Measurements from ENCODE around the gene GIMAP8.

The GIMAP8 gene

GRCh38 chr7:150471886-150472285, 21.5 kb downstream of the GIMAP8 start:
- Histone ChIP-seq H3K4me1 (ENCODE audit: insufficient read depth, low read length, severe bottlenecking) (no peaks in the 10 kb centered on the region), H3K9me2 (ENCODE audit: low read depth, low read length) (no peaks in the 10 kb centered on the region), H4K20me1 (ENCODE audit: insufficient read depth, low read length) (no peaks in the 10 kb centered on the region), H3F3A (ENCODE audit: insufficient read depth, low read length) (no peaks in the 10 kb centered on the region), H3K36me3 (ENCODE audit: insufficient read depth, low read length) (no peaks in the 10 kb centered on the region), H3K9me3 (ENCODE audit: low read length) (no peaks in the 10 kb centered on the region), H3K27ac (ENCODE audit: low read depth, low read length, poor library complexity, severe bottlenecking) (no peak overlapping the region), H3K27me3 (ENCODE audit: insufficient read depth, low read length) (peaks cover 12% of the 10 kb centered on the region), H3K4me3 (ENCODE audit: low read depth, low read length, poor library complexity, severe bottlenecking) (no peak overlapping the region), H3K4me2 (ENCODE audit: low read length) (no peak overlapping the region), H2AFZ (ENCODE audit: low read length) (no peak overlapping the region), H3K9ac (ENCODE audit: low read length) (no peak overlapping the region), H3K79me2 (ENCODE audit: insufficient read depth, low read length) (no peaks in the 10 kb centered on the region)
- TF ChIP-seq EZH2 (IDR thresholded peaks at IDR 0.05; ENCODE audit: borderline replicate concordance, low read length) (no peak), CTCF (IDR thresholded peaks at IDR 0.05; ENCODE audit: low read length) (no peak)

GRCh38 chr7:150473902-150474301, 23.5 kb downstream of the GIMAP8 start:
- no peaks in the 10 kb centered on the region for H3F3A ChIP-seq (ENCODE audit: insufficient read depth, low read length)
- TF ChIP-seq CTCF (IDR thresholded peaks at IDR 0.05; ENCODE audit: low read length) (no peak), EZH2 (IDR thresholded peaks at IDR 0.05; ENCODE audit: borderline replicate concordance, low read length) (no peak)
- no peaks in the 10 kb centered on the region for H3K36me3 ChIP-seq (ENCODE audit: insufficient read depth, low read length)
- no peaks in the 10 kb centered on the region for H3K4me1 ChIP-seq (ENCODE audit: insufficient read depth, low read length, severe bottlenecking)
- H3K9me2 ChIP-seq (ENCODE audit: low read depth, low read length), result no peaks in the 10 kb centered on the region
- no peak overlapping the region for H3K9ac ChIP-seq (ENCODE audit: low read length)
- H3K27me3 ChIP-seq (ENCODE audit: insufficient read depth, low read length), result peaks cover 16% of the 10 kb centered on the region
- no peak overlapping the region for H3K27ac ChIP-seq (ENCODE audit: low read depth, low read length, poor library complexity, severe bottlenecking)
- no peak overlapping the region for H2AFZ ChIP-seq (ENCODE audit: low read length)
- H3K4me3 ChIP-seq (ENCODE audit: low read depth, low read length, poor library complexity, severe bottlenecking), result no peak overlapping the region
- no peaks in the 10 kb centered on the region for H3K9me3 ChIP-seq (ENCODE audit: low read length)
- no peaks in the 10 kb centered on the region for H3K79me2 ChIP-seq (ENCODE audit: insufficient read depth, low read length)
- H3K4me2 ChIP-seq (ENCODE audit: low read length), result no peak overlapping the region
- no peaks in the 10 kb centered on the region for H4K20me1 ChIP-seq (ENCODE audit: insufficient read depth, low read length)

- H3K27me3 ChIP-seq (ENCODE audit: insufficient read depth, low read length), result peaks cover 16% of the 10 kb centered on the region
- no peaks in the 10 kb centered on the region for H3K79me2 ChIP-seq (ENCODE audit: insufficient read depth, low read length)
- H4K20me1 ChIP-seq (ENCODE audit: insufficient read depth, low read length), result no peaks in the 10 kb centered on the region
- H3K9me3 ChIP-seq (ENCODE audit: low read length), result no peaks in the 10 kb centered on the region
- no peaks in the 10 kb centered on the region for H3F3A ChIP-seq (ENCODE audit: insufficient read depth, low read length)
- H3K9ac ChIP-seq (ENCODE audit: low read length), result no peak overlapping the region
- TF ChIP-seq EZH2 (IDR thresholded peaks at IDR 0.05; ENCODE audit: borderline replicate concordance, low read length), result no peak
- TF ChIP-seq CTCF (IDR thresholded peaks at IDR 0.05; ENCODE audit: low read length), result no peak
- no peak overlapping the region for H3K4me3 ChIP-seq (ENCODE audit: low read depth, low read length, poor library complexity, severe bottlenecking)
- no peaks in the 10 kb centered on the region for H3K4me1 ChIP-seq (ENCODE audit: insufficient read depth, low read length, severe bottlenecking)
- no peaks in the 10 kb centered on the region for H3K36me3 ChIP-seq (ENCODE audit: insufficient read depth, low read length)
- no peak overlapping the region for H3K27ac ChIP-seq (ENCODE audit: low read depth, low read length, poor library complexity, severe bottlenecking)
- H3K4me2 ChIP-seq (ENCODE audit: low read length), result no peak overlapping the region
- no peaks in the 10 kb centered on the region for H3K9me2 ChIP-seq (ENCODE audit: low read depth, low read length)
- H2AFZ ChIP-seq (ENCODE audit: low read length), result no peak overlapping the region
Measured at GRCh38 chr7:150476285-150476684, 25.9 kb downstream of the GIMAP8 start.

Measured in OCI-LY1 (cell line).